Renal cortical epithelial cell (primary cell): Measurements from ENCODE around the gene GAL3ST2. TPM values are rescaled to one million over a fixed set of nuclear protein-coding genes. Genes with fewer than 3 reads are reported as not detected.
"Not testable (repeated sequence)": the region's sequence is repeated elsewhere in the genome, so short reads cannot be mapped to it uniquely, and the experiment has no call there.

Experiments
- DNase-seq: peaks from one replicate; pipeline ENCODE4 v3.0.0-alpha.2; 2011; ENCODE audit warnings: low read depth
- total RNA-seq: library from RNA; depleted of rRNA; stranded (reverse); fragments of >200 nt; gene quantifications from 2 replicates; pipeline ENCODE4 v1.2.3, GENCODE V29; 2014

The GAL3ST2 gene
- total RNA-seq, 1 donor from 2014 or later: 0.70 TPM

GRCh38 chr2:241809383-241810306, 33.0 kb downstream of the GAL3ST2 start:
- no peak for DNase-seq

DNA sequence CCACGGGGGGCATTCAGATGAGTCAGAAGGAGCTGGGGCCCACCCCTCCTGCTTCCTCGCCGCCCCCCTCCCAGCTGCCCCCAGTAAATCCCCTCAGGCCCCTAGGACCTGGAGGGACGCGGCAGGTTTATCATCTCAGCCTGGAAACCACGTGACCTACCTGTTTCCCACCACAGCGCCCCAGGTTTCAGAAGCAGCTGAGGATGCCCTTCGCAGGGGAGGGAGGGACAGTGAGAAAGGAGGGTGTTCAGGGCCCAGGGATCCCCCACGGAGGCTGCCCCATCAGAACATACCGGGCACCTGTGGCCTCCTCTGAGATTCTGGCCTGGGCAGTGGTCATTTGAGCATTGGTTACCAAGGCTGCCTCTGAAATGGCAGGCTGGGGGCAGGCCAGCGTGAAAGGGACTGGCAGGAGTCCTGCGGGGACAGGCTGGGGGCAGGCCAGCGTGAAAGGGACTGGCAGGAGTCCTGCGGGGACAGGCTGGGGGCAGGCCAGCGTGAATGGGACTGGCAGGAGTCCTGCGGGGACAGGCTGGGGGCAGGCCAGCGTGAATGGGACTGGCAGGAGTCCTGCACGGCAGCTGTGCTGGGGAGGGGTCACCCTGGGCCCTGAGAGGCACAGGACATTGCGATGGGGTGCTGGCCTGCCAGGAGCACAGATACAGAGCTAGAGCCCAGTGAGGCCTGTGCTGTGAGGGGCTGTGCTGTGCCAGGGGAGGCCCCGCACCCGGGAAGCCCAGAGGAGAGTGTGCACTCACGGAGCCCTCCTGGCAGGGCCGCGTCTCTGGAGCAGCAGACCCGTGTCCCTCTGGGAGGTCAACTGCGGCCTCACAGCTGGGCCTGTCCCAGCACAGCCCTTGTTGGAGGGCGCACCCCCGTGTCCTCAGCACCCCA, 33.9 kb downstream of the GAL3ST2 start:
- DNase-seq: no peak

DNA sequence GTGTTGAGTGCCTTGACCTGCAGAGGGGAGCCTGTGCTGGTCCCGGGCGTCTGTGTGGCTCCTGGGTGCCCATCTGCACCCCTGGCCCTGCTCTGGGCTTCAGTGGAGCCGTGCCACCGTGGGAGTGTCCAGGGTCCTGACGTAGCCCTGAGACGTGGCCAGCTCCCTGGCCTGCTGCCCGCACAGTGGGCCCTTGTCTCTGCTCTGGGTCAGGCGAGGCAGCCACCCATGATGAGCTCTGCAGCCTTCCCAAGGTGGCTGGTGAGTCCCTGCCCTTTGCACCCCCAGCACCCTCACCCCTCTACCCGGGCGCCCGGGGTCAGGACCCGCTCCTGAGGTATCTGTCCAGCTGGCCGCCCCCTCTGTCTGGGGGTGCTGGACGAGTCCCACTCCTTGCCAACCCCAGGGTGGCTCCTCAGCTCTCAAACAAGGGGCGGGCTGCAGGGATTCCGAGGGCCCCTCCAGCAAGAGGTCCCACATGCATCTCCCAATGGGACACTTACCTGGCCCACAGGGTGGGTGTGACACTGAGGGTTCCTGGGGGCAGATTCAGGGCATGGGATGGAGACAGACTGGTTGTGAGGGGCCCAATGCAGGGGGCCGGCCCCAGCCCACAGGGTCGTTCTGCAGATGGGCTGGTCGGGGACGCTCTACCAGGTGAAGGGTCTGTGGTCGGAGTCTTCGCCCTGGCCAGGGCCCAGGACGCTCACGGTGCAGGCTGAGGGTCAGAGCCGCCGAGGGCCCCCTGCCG, 34.8 kb downstream of the GAL3ST2 start:
- no peak for DNase-seq

GRCh38 chr2:241811952-241812729, 35.5 kb downstream of the GAL3ST2 start:
- no peak for DNase-seq

DNA sequence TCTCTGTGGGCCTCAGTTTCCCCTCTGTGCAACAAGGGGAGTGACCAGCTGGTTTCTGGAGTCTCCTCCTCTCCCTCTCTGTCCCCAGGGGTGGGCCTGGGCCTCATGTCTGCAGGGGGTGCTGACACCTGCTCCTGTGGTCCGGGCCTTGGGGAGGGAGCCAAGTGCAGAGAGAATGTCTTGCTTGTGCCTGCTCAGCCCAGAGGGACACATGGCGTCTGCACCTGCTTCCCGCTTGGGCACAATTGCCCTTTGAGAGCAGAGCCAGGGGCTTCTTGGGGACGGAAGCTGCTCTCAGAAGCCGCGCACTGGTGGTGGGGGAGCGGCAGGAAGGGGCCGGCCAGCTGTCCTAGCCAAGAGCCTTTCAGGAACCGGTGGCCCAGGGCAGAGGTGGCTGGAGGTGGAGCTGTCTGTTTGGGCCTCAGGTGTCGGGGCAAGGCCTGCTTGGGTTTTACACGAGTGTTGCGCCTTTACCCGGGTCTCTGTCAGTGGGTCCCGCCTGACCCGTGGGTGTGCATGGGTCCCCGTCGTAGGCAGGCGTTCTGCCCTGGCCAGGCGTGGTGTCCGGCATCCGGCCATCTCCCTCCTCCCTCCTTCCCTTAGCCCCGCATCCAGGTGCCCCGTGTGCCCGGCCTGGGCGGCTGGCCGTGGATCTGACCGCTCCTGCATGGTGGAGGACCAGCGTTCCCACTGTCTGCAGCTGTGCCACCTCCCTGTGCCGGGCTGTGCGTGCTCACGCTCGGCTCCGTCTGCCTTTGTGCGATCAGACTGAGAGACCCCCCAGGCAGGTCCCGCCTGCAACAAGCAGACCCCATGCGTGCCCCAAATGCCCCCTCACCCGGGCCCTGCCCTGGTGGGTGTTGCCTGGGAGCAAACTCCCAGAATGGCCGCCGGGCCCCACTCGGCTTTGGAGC, 36.4 kb downstream of the GAL3ST2 start:
- no peak for DNase-seq

DNA sequence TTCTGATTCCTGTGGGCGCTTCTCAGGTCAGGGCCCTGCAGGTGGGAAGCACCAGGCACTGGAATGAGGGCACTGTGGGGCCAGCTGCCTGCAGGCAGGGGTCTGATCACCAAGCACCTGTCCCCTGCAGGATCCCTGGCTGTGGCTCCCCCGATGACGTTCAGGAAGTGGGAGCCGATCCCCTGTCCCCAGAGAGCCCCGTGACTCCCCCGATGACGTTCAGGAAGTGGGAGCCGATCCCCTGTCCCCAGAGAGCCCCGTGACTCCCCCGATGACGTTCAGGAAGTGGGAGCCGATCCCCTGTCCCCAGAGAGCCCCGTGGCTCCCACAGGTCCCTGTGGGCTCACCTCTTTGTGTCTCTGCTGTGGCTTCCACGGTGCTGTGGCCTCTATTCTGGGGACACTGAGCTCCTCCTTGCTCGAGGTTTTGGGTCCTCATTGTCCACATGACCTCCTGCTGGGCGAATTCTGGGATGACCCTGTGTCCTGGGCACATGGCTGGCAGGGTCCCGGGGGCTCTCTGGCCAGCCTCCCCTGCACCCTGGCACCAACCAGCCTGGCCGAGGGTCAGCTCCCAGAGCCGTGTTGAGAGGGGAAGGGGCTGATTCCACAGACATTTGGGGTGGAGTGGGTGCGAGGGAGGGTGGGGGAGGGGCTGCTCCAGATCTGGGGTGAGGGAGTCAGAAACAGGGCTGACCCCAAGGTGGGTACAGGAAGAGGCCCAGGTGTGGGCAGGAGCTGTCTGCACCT, 37.2 kb downstream of the GAL3ST2 start:
- no peak for DNase-seq

- DNase-seq: no peak
These were observed 37.7 kb downstream of the GAL3ST2 start for GRCh38 chr2:241814393-241814642.

GRCh38 chr2:241814643-241815476, 38.2 kb downstream of the GAL3ST2 start:
- DNase-seq: no peak

GRCh38 chr2:241815477-241816430, 39.1 kb downstream of the GAL3ST2 start:
- no peak for DNase-seq

GRCh38 chr2:241816431-241817121, 40.0 kb downstream of the GAL3ST2 start:
- DNase-seq: no peak

GRCh38 chr2:241817126-241817820, 40.7 kb downstream of the GAL3ST2 start:
- no peak for DNase-seq

DNA sequence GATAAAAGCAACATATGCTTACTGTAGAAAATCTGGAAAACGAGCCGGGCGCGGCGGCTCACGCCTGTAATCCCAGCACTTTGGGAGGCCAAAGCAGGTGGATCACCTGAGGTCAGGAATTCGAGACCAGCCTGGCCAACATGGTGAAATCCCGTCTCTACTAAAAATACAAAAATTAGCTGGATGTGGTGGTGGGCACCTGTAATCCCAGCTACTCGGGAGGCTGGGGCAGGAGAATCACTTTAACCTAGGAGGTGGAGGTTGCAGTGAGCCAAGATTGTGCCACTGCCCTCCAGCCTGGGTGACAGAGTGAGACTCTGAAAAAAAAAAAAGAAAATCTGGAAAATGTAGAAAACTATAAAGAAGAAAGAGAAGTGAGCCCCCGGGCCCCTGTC, 41.2 kb downstream of the GAL3ST2 start:
- DNase-seq: not testable (repeated sequence)

DNA sequence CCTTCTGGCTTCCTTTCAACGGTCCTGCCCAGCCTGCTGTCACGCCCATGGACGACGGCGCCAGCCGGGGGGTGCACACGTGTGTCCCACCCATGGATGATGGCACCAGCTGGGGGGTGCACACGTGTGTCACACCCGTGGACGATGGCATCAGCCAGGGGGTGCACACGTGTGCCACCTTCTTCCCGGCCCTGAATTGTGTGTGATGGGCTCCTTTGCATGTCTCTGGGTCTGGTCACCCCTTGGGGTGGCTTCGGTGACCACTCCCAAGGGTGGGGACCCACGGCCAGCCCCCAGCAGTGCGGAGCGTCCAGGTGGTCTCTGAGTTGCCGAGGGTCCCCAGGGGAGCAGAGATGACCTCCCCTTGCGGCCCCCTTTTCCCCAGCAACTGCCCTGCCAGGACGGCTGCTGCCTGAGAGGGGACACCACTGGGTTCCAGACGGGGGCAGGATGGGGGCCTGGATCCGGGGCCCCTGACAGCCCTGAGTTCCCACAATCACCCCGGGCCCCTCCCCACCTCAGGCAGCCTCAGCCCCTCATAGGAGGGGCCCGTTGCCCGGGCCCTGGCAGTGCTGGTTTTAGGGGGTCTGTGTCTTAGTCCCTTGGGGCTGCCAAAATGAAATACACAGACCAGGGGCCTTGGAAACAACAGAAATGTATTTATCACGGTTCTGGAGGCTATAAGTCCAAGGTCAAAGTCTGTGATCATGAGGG, 41.8 kb downstream of the GAL3ST2 start:
- DNase-seq: no peak

GRCh38 chr2:241818943-241819270, 42.3 kb downstream of the GAL3ST2 start:
- DNase-seq: no peak

DNA sequence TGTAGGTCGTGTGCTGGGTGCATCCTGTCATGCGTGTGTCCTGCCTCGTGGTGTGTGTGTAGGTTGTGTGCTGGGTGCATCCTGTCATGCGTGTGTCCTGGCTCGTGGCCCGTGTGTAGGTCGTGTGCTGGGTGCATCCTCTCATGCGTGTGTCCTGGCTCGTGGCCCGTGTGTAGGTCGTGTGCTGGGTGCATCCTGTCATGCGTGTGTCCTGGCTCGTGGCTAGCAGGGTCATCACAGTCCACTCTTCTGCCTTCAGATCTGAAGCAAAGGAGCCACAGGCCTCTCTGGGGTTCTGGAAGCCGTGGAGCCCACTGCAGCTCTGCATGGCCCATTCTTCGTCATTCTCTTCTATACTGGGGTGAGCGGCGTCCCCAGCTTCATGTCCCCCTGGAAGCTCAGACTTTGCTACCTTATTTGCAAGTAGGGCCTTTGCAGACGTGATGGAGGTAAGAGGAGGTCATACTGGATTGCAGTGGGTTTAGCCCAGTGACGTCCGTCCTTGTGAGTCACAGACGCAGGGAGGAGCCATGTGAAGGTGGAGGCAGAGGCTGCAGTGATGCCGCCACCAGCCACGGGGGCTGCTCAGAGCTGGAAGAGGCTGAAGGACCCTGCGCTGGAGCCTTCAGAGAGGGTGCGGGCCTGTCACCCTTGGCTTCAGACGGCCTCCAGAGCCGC, 43.5 kb downstream of the GAL3ST2 start:
- DNase-seq: not testable (repeated sequence)
